Upper lobe of right lung (tissue), 1 donor: ENCODE measurements around the gene FRYL. TPM values are rescaled to one million over a fixed set of nuclear protein-coding genes. Genes with fewer than 3 reads are reported as not detected.

ENCODE experiments used
- ATAC-seq: fragments of 200-7000 bp; cut with Tn5 transposase; one replicate; pipeline ENCODE4 v1.9.1; 2020; ENCODE audit warnings: mild to moderate bottlenecking, moderate library complexity
- DNase-seq: peaks from one replicate; pipeline ENCODE4 v3.0.0-alpha.2; 2020
- H3K27ac ChIP-seq: fragments of 200-600 bp; one replicate; pipeline ENCODE4 v1.8.0; 2022
- H3K27me3 ChIP-seq: fragments of 200-600 bp; one replicate; pipeline ENCODE4 v1.8.0; 2022; ENCODE audit warnings: mild to moderate bottlenecking
- H3K36me3 ChIP-seq: fragments of 200-600 bp; one replicate; pipeline ENCODE4 v1.8.0; 2022
- H3K4me1 ChIP-seq: fragments of 200-600 bp; one replicate; pipeline ENCODE4 v1.8.0; 2022
- H3K4me3 ChIP-seq: fragments of 200-600 bp; one replicate; pipeline ENCODE4 v1.8.0; 2022; ENCODE audit warnings: mild to moderate bottlenecking
- H3K9me3 ChIP-seq: fragments of 200-600 bp; one replicate; pipeline ENCODE4 v1.8.0; 2022
- intact Hi-C: fragments of 100-400 bp; cut with DNase I; formaldehyde crosslinking; loops from one replicate; pipeline ENCODE4 v1.11.0; 2022
- total RNA-seq: library from RNA; stranded (reverse); fragmentation: NEBNext Ultra II Directional; extraction: Animal tissue kit (Norgen Biotek cat#: 25700); gene quantifications from one replicate; pipeline ENCODE4 v1.2.1, GENCODE V29; 2021
- TF ChIP-seq, protein P1 (sequence below): fragments of 200-600 bp; IDR thresholded peaks from one replicate; pipeline ENCODE4 v1.8.0; 2022; ENCODE audit warnings: antibody characterized with exemption
- donor health status: DM: no; HTN: yes; CAD: no; lungs with severe emphysema.

The FRYL gene
- total RNA-seq, 1 donor from 2014 or later: 71.9 TPM

GRCh38 chr4:48570646-48571220 lies 209.3 kb downstream of the FRYL start:
- Histone ChIP-seq H3K4me1 (no peaks in the 10 kb centered on the region), H3K27me3 (no peaks in the 10 kb centered on the region), H3K27ac (no peak overlapping the region), H3K4me3 (no peak overlapping the region), H3K36me3 (peaks cover 92% of the 10 kb centered on the region), H3K9me3 (no peaks in the 10 kb centered on the region)
- intact Hi-C loops: no loop called here
- TF ChIP-seq, protein P1, sequence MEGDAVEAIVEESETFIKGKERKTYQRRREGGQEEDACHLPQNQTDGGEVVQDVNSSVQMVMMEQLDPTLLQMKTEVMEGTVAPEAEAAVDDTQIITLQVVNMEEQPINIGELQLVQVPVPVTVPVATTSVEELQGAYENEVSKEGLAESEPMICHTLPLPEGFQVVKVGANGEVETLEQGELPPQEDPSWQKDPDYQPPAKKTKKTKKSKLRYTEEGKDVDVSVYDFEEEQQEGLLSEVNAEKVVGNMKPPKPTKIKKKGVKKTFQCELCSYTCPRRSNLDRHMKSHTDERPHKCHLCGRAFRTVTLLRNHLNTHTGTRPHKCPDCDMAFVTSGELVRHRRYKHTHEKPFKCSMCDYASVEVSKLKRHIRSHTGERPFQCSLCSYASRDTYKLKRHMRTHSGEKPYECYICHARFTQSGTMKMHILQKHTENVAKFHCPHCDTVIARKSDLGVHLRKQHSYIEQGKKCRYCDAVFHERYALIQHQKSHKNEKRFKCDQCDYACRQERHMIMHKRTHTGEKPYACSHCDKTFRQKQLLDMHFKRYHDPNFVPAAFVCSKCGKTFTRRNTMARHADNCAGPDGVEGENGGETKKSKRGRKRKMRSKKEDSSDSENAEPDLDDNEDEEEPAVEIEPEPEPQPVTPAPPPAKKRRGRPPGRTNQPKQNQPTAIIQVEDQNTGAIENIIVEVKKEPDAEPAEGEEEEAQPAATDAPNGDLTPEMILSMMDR: no peak
- ATAC-seq (no peak), DNase-seq (no peak)

DNA sequence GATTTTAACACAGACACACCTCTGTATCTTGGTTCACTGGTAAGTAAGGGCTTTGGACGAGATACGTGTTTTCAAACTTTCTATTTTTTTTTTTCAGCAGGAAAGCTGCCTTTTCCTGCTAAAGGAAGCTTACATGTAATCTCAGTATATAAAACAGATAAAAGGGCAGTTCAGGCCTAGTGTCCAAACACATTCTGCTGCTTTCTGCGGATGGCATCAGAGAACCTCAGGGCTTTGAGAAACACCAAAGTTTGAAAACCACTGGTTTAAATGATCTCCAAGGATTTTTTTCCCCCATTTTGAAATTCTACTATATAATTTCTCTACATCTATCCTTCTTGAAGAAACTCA lies 214.1 kb downstream of the FRYL start:
- DNase-seq (no peak), ATAC-seq (no peak)
- Histone ChIP-seq H3K27ac (no peak overlapping the region), H3K27me3 (no peaks in the 10 kb centered on the region), H3K4me1 (no peaks in the 10 kb centered on the region), H3K36me3 (peaks cover 90% of the 10 kb centered on the region), H3K9me3 (no peaks in the 10 kb centered on the region), H3K4me3 (no peak overlapping the region)
- TF ChIP-seq, protein P1: no peak
- intact Hi-C loops: no loop called here

- Histone ChIP-seq H3K4me1 (no peaks in the 10 kb centered on the region), H3K27ac (no peak overlapping the region), H3K9me3 (no peaks in the 10 kb centered on the region), H3K27me3 (no peaks in the 10 kb centered on the region), H3K4me3 (no peak overlapping the region), H3K36me3 (peaks cover 90% of the 10 kb centered on the region)
- no peak for DNase-seq
- no peak for ATAC-seq
- intact Hi-C loops: no loop called here
- TF ChIP-seq, protein P1: no peak
These were observed 214.6 kb downstream of the FRYL start for GRCh38 chr4:48565362-48566033.

GRCh38 chr4:48564151-48564550 lies 215.9 kb downstream of the FRYL start:
- intact Hi-C loops: no loop called here
- TF ChIP-seq, protein P1: no peak
- no peaks in the 10 kb centered on the region for H3K9me3 ChIP-seq
- H3K4me3 ChIP-seq: no peak overlapping the region
- no peak overlapping the region for H3K27ac ChIP-seq
- peaks cover 83% of the 10 kb centered on the region for H3K36me3 ChIP-seq
- H3K27me3 ChIP-seq: no peaks in the 10 kb centered on the region
- DNase-seq: no peak
- no peaks in the 10 kb centered on the region for H3K4me1 ChIP-seq
- no peak for ATAC-seq

- intact Hi-C loops: no loop called here
- Histone ChIP-seq H3K4me1 (no peaks in the 10 kb centered on the region), H3K27me3 (no peaks in the 10 kb centered on the region), H3K27ac (no peak overlapping the region), H3K36me3 (peaks cover 85% of the 10 kb centered on the region), H3K4me3 (no peak overlapping the region), H3K9me3 (no peaks in the 10 kb centered on the region)
- ATAC-seq (no peak), DNase-seq (no peak)
- TF ChIP-seq, protein P1: no peak
These were observed 221.3 kb downstream of the FRYL start for GRCh38 chr4:48558819-48559218.
